DND-41 (cell line): ENCODE measurements around the gene SLC9A7.

Experiments used
- ATAC-seq: fragments of 200-7000 bp; cut with Tn5 transposase; 3 replicates; pipeline ENCODE4 v1.9.1; 2021; ENCODE audit warnings: low read depth; ENCODE audit not compliant: insufficient read depth
- DNase-seq: peaks from one replicate; pipeline ENCODE4 v3.0.0-alpha.2; 2020
- H2AFZ ChIP-seq: 2 replicates; pipeline ENCODE4 v1.6.0; 2012; ENCODE audit warnings: low read depth, low read length
- H3K27ac ChIP-seq: 2 replicates; pipeline ENCODE4 v1.5.1; 2012; ENCODE audit warnings: low read length, inconsistent platforms
- H3K27me3 ChIP-seq: fragments of 200-600 bp; sonication (generic); 2 replicates; pipeline ENCODE4 v1.6.0; 2012; ENCODE audit warnings: low read length, mild to moderate bottlenecking, inconsistent platforms; ENCODE audit not compliant: insufficient read depth, poor library complexity
- H3K36me3 ChIP-seq: 2 replicates; pipeline ENCODE4 v1.5.1; 2012; ENCODE audit warnings: low read length, inconsistent platforms; ENCODE audit not compliant: insufficient read depth
- H3K4me1 ChIP-seq: 2 replicates; pipeline ENCODE4 v1.5.1; 2012; ENCODE audit warnings: mild to moderate bottlenecking, low read length; ENCODE audit not compliant: insufficient read depth
- H3K4me2 ChIP-seq: 2 replicates; pipeline ENCODE4 v1.6.0; 2012; ENCODE audit warnings: mild to moderate bottlenecking, moderate library complexity, low read length, inconsistent platforms; ENCODE audit not compliant: insufficient read depth
- H3K4me3 ChIP-seq, 2 experiments: fragments of 200-600 bp in 1 of 2; shearing (Covaris generic) in 1 of 2; 2 replicates each; pipeline ENCODE4 v1.5.1; 2012 to 2016; ENCODE audit warnings: inconsistent platforms in 2 of 2, low read length in 2 of 2, mild to moderate bottlenecking in 2 of 2, low read depth in 1 of 2, moderate library complexity in 1 of 2
- H3K79me2 ChIP-seq: 2 replicates; pipeline ENCODE4 v1.6.0; 2012; ENCODE audit warnings: low read length, inconsistent platforms; ENCODE audit not compliant: insufficient read depth
- H3K9ac ChIP-seq: 2 replicates; pipeline ENCODE4 v1.6.0; 2012; ENCODE audit warnings: low read depth, mild to moderate bottlenecking, inconsistent platforms, low read length, moderate library complexity
- H3K9me3 ChIP-seq: 2 replicates; pipeline ENCODE4 v1.5.1; 2012; ENCODE audit warnings: low read length, moderate library complexity, mild to moderate bottlenecking, inconsistent platforms; ENCODE audit not compliant: insufficient read depth, severe bottlenecking
- H4K20me1 ChIP-seq: 2 replicates; pipeline ENCODE4 v1.6.0; 2012; ENCODE audit warnings: low read length; ENCODE audit not compliant: insufficient read depth
- EZH2 ChIP-seq: IDR thresholded peaks from 3 replicates; pipeline ENCODE4 v1.6.1; 2012; ENCODE audit warnings: borderline replicate concordance, low read depth, mild to moderate bottlenecking, moderate library complexity, low read length, inconsistent platforms; ENCODE audit not compliant: severe bottlenecking
- TF ChIP-seq, protein P1 (sequence below): IDR thresholded peaks from 2 replicates; pipeline ENCODE4 v1.5.1; 2012; ENCODE audit warnings: borderline replicate concordance, low read length, moderate library complexity, mild to moderate bottlenecking; ENCODE audit not compliant: poor library complexity, severe bottlenecking; ENCODE audit errors: extremely low read depth

SLC9A7 gene

DNA sequence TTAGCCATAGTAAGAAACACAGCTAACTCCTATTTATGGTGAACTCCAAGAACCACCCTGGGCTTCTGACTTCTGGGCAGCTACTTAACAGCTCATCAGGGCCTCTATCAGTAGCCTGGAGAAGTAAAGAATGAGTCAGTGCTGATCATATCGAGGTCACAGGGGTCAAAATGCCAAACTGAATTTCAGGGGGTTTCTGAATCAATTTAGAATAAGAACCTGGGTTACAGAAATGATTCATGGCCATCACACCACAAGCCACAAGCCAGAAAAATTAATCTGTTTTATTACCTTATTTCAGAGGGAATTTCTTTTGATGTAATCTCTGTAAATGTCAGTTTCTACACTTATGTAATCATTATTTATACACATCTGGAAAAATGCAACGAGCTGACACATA lies 121.0 kb downstream of the SLC9A7 start:
- Histone ChIP-seq H3K27me3 (no peaks in the 10 kb centered on the region), H3K4me3 (no peak overlapping the region), H3K27ac (no peak overlapping the region), H3K4me1 (no peaks in the 10 kb centered on the region), H3K4me2 (no peak overlapping the region), H3K36me3 (no peaks in the 10 kb centered on the region), H3K9me3 (no peaks in the 10 kb centered on the region), H2AFZ (no peak overlapping the region), H4K20me1 (no peaks in the 10 kb centered on the region), H3K79me2 (no peaks in the 10 kb centered on the region), H3K9ac (no peak overlapping the region)
- ATAC-seq: no peak
- no peak for DNase-seq
- no peak for TF ChIP-seq EZH2
- TF ChIP-seq, protein P1, sequence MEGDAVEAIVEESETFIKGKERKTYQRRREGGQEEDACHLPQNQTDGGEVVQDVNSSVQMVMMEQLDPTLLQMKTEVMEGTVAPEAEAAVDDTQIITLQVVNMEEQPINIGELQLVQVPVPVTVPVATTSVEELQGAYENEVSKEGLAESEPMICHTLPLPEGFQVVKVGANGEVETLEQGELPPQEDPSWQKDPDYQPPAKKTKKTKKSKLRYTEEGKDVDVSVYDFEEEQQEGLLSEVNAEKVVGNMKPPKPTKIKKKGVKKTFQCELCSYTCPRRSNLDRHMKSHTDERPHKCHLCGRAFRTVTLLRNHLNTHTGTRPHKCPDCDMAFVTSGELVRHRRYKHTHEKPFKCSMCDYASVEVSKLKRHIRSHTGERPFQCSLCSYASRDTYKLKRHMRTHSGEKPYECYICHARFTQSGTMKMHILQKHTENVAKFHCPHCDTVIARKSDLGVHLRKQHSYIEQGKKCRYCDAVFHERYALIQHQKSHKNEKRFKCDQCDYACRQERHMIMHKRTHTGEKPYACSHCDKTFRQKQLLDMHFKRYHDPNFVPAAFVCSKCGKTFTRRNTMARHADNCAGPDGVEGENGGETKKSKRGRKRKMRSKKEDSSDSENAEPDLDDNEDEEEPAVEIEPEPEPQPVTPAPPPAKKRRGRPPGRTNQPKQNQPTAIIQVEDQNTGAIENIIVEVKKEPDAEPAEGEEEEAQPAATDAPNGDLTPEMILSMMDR: no peak

DNA sequence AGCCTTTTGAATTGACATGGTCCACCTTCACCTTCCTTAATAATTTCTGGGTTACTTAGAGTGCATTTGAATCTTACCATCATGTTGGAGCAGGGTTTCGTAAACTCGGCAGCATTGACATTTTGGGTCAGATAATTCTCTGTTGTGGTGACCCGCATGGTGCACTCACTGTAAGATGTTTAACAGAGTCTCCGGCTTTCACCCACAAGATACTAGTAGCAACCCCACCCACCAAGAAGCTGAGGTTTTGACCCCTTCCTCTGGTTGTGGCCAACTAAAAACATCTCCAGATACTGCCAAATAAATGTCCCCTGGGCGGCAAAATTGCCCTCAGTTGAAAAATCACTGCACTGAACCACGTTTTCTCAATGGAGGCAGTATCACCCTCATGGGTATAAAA lies 122.7 kb downstream of the SLC9A7 start:
- Histone ChIP-seq H3K27me3 (no peaks in the 10 kb centered on the region), H3K9me3 (no peaks in the 10 kb centered on the region), H3K36me3 (no peaks in the 10 kb centered on the region), H3K4me1 (no peaks in the 10 kb centered on the region), H4K20me1 (no peaks in the 10 kb centered on the region), H3K9ac (no peak overlapping the region), H3K4me2 (no peak overlapping the region), H3K79me2 (no peaks in the 10 kb centered on the region), H2AFZ (no peak overlapping the region), H3K4me3 (no peak overlapping the region), H3K27ac (no peak overlapping the region)
- ATAC-seq: no peak
- TF ChIP-seq, protein P1: no peak
- TF ChIP-seq EZH2: no peak
- no peak for DNase-seq

DNA sequence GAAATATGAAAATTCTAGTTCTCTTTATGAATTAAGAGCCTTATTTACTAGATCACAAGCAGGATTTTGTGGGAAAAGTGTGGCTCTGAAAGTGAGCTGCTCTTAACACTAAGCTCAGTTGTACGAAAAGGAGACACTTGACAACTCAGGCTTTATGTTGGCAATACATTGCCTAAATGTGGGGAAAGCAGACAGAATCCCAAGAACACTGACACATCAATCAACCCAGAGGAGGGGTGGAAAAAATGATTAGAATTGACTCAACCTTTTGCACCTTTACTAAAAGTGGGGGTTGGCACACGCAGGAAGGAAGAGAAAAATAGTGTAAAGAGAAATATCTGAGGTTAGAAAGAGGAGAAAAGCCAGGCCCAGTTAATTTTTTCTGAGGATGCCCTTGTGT lies 123.7 kb downstream of the SLC9A7 start:
- Histone ChIP-seq H4K20me1 (no peaks in the 10 kb centered on the region), H3K27me3 (no peaks in the 10 kb centered on the region), H3K4me2 (no peak overlapping the region), H2AFZ (no peak overlapping the region), H3K27ac (no peak overlapping the region), H3K4me1 (no peaks in the 10 kb centered on the region), H3K4me3 (no peak overlapping the region), H3K9ac (no peak overlapping the region), H3K79me2 (no peaks in the 10 kb centered on the region), H3K36me3 (no peaks in the 10 kb centered on the region), H3K9me3 (no peaks in the 10 kb centered on the region)
- DNase-seq: no peak
- TF ChIP-seq, protein P1: no peak
- TF ChIP-seq EZH2: no peak
- no peak for ATAC-seq

DNA sequence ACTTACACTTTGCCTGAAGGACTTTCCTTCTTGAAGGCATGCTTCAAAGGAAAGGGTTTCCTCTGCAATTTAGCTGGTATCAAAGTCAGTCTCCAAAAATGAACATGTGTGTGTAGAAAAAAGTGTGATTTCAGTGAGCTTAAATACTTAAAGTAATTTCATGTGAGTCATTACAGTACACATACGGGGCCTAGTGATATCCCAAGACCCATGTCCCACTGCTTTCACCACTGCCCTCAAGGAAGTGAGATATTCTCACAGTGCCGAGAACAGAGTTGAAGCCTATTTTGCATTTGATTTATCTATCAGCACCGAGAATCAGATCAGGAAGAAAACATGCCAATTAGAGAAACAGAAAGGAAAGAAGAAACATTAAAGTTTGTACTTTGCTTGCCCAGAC lies 124.3 kb downstream of the SLC9A7 start:
- no peak overlapping the region for H2AFZ ChIP-seq
- ATAC-seq: no peak
- H4K20me1 ChIP-seq: no peaks in the 10 kb centered on the region
- H3K9ac ChIP-seq: no peak overlapping the region
- no peak overlapping the region for H3K27ac ChIP-seq
- H3K36me3 ChIP-seq: no peaks in the 10 kb centered on the region
- no peak overlapping the region for H3K4me3 ChIP-seq
- no peak overlapping the region for H3K4me2 ChIP-seq
- H3K9me3 ChIP-seq: no peaks in the 10 kb centered on the region
- no peaks in the 10 kb centered on the region for H3K27me3 ChIP-seq
- no peaks in the 10 kb centered on the region for H3K4me1 ChIP-seq
- DNase-seq: no peak
- no peaks in the 10 kb centered on the region for H3K79me2 ChIP-seq
- no peak for TF ChIP-seq EZH2
- TF ChIP-seq, protein P1: no peak
